Measurements from ENCODE around the gene CIROP.

DNA sequence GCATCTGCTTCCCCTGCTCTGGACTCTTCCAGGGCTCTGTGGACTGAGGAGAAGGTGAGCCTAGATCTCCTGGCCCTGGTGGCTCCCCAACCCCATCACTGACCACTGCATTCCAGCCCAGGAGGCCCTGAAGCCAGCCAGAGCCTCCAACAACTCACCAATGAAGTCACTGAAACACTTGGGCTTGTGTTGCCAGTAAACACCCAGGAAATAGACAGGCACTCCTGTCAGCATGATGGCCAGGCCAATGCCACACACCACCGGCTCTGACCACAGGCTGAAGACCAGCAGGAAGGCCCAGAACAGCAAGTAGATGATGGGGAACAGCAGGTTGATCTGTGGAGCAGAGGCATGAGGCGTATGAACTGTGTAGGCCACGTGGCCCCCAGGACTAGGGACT lies 23.1 kb upstream of the CIROP start:
- TF ChIP-seq, protein P1, sequence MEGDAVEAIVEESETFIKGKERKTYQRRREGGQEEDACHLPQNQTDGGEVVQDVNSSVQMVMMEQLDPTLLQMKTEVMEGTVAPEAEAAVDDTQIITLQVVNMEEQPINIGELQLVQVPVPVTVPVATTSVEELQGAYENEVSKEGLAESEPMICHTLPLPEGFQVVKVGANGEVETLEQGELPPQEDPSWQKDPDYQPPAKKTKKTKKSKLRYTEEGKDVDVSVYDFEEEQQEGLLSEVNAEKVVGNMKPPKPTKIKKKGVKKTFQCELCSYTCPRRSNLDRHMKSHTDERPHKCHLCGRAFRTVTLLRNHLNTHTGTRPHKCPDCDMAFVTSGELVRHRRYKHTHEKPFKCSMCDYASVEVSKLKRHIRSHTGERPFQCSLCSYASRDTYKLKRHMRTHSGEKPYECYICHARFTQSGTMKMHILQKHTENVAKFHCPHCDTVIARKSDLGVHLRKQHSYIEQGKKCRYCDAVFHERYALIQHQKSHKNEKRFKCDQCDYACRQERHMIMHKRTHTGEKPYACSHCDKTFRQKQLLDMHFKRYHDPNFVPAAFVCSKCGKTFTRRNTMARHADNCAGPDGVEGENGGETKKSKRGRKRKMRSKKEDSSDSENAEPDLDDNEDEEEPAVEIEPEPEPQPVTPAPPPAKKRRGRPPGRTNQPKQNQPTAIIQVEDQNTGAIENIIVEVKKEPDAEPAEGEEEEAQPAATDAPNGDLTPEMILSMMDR (IDR thresholded peaks at IDR 0.05) = no peak
- TF ChIP-seq EP300 (IDR thresholded peaks at IDR 0.05) (no peak), POLR2A (IDR thresholded peaks at IDR 0.05) (no peak), POLR2AphosphoS5 (IDR thresholded peaks at IDR 0.05) (no peak)

Data from sigmoid colon (tissue), 4 donors.